ENCODE data around the gene GPNMB. TPM values are rescaled to one million over a fixed set of nuclear protein-coding genes. Genes with fewer than 3 reads are reported as not detected.

GPNMB gene
- total and polyA plus RNA-seq, 9 donors: 13.9 to 431 (median 64.1) TPM

DNA sequence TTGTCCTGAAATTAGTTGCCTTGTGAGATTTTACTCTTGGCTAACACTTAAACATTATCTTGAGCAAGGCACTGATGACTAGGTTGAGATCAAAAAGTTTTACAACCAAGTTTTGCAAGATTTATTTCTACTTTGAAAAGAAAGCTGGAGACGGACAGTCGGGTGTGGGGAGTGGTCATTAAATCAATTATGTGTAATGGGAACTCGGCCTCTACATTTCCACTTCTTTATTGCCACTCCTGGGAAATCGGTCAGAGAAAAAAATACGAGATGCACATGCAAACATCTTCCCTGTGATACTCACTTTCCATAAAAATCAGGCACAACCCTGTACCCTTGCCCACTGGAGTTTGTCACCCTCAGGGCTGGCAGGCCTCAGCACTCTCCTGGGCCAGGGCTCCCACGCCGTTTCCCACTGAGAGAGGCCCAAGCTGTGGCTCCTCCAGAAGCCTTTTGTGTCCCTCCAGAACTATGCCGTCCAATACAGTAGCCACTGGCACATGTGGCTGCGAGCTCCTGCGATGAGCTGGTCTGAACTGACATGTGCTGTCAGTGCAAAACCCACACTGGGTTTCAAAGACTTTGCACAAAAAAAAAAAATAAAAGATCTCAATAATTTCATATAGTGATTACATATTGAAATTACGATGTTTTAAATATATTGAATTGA, 7.5 kb upstream of the GPNMB start:
- no peak overlapping the region for H3K27ac ChIP-seq
- WGBS, 3 donors: 71 to 85% (median 79%) methylated on average over 11 of the region's 11 CpGs
- intact Hi-C loops (cut with DNase I): no loop called here
- H3K4me3 ChIP-seq: no peak overlapping the region
- H3K9me3 ChIP-seq: no peaks in the 10 kb centered on the region
- no peaks in the 10 kb centered on the region for H3K27me3 ChIP-seq
- DNase-seq: no peak
- H3K36me3 ChIP-seq: no peaks in the 10 kb centered on the region
- H3K4me1 ChIP-seq (ENCODE audit: insufficient read depth): no peaks in the 10 kb centered on the region
- TF ChIP-seq, protein P1, sequence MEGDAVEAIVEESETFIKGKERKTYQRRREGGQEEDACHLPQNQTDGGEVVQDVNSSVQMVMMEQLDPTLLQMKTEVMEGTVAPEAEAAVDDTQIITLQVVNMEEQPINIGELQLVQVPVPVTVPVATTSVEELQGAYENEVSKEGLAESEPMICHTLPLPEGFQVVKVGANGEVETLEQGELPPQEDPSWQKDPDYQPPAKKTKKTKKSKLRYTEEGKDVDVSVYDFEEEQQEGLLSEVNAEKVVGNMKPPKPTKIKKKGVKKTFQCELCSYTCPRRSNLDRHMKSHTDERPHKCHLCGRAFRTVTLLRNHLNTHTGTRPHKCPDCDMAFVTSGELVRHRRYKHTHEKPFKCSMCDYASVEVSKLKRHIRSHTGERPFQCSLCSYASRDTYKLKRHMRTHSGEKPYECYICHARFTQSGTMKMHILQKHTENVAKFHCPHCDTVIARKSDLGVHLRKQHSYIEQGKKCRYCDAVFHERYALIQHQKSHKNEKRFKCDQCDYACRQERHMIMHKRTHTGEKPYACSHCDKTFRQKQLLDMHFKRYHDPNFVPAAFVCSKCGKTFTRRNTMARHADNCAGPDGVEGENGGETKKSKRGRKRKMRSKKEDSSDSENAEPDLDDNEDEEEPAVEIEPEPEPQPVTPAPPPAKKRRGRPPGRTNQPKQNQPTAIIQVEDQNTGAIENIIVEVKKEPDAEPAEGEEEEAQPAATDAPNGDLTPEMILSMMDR (IDR thresholded peaks at IDR 0.05): no peak
- TF ChIP-seq POLR2A (IDR thresholded peaks at IDR 0.05) (no peak), EP300 (IDR thresholded peaks at IDR 0.05) (no peak)

DNA sequence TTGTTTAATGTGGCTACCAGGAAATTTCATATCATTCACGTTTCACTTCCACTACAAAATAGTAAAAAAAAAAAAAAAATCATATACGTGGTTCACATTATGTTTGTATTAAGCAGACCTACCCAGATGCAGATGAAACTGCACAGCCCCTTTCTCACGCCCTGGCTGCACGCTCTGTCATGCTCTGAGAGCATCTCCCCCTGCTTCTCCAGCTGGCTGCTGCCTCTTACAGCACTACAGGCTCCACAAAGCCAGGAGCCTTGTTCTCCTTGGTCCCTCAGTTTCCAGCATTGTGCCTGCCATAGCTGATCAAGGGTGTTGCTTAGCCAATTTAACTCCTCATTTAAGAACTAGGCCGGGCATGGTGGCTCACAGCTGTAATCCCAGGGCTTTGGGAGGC, 6.9 kb upstream of the GPNMB start:
- Histone ChIP-seq H3K9me3 (no peaks in the 10 kb centered on the region), H3K27me3 (no peaks in the 10 kb centered on the region), H3K27ac (no peak overlapping the region), H3K36me3 (no peaks in the 10 kb centered on the region), H3K4me1 (ENCODE audit: insufficient read depth) (no peaks in the 10 kb centered on the region), H3K4me3 (no peak overlapping the region)
- intact Hi-C loops (cut with DNase I): loop anchor here in 1 of 4 donors (10.0 kb wide), 1 partner anchor 55 kb away; the partner anchor contains the start of gene NUP42
- TF ChIP-seq EP300 (IDR thresholded peaks at IDR 0.05) (no peak), POLR2A (IDR thresholded peaks at IDR 0.05) (no peak)
- TF ChIP-seq, protein P1 (IDR thresholded peaks at IDR 0.05): no peak
- 65 to 75% (median 70%) methylated on average over 5 of the region's 5 CpGs for WGBS, 3 donors
- DNase-seq: no peak

GRCh38 chr7:23242321-23242720, 4.3 kb upstream of the GPNMB start:
- no peaks in the 10 kb centered on the region for H3K27me3 ChIP-seq
- no peak for DNase-seq
- H3K36me3 ChIP-seq: no peaks in the 10 kb centered on the region
- H3K27ac ChIP-seq: no peak overlapping the region
- TF ChIP-seq, protein P1 (IDR thresholded peaks at IDR 0.05): no peak
- TF ChIP-seq POLR2A (IDR thresholded peaks at IDR 0.05): no peak
- no peak for TF ChIP-seq EP300 (IDR thresholded peaks at IDR 0.05)
- intact Hi-C loops (cut with DNase I): loop anchor here in 1 of 4 donors (10.0 kb wide), 1 partner anchor 58 kb away; the partner anchor contains the start of gene NUP42
- no peaks in the 10 kb centered on the region for H3K4me1 ChIP-seq (ENCODE audit: insufficient read depth)
- WGBS, 3 donors: 72 to 78% (median 75%) methylated on average over 3 of the region's 3 CpGs
- no peak overlapping the region for H3K4me3 ChIP-seq
- H3K9me3 ChIP-seq: no peaks in the 10 kb centered on the region

DNA sequence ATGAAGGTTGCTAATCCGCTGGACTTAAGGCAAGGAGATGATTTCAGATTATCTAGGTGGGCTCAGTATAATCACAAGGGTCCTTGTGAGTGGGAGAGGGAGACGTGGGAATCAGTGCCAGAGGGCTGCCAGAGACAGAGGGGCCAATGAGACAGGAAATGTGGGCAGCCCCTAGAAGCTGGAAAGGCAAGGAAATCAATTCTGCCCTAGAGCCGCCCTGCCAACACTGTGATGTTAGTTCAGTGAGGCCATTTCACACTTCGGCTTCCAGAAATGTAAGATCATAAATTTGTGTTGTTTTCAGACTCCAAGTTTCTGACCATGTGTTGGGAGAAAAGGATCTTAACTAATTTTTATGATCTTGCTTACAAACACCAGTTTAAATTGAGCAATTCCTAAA, 3.6 kb upstream of the GPNMB start:
- Histone ChIP-seq H3K36me3 (no peaks in the 10 kb centered on the region), H3K4me3 (no peak overlapping the region), H3K27me3 (no peaks in the 10 kb centered on the region), H3K27ac (no peak overlapping the region), H3K4me1 (ENCODE audit: insufficient read depth) (no peaks in the 10 kb centered on the region), H3K9me3 (no peaks in the 10 kb centered on the region)
- TF ChIP-seq EP300 (IDR thresholded peaks at IDR 0.05) (no peak), POLR2A (IDR thresholded peaks at IDR 0.05) (no peak)
- TF ChIP-seq, protein P1 (IDR thresholded peaks at IDR 0.05): no peak
- intact Hi-C loops (cut with DNase I): loop anchor here in 1 of 4 donors (10.0 kb wide), 1 partner anchor 58 kb away; the partner anchor contains the start of gene NUP42
- no peak for DNase-seq
- 50 to 60% (median 59%) methylated on average over 4 of the region's 4 CpGs for WGBS, 3 donors
